GM12878 (cell line): Measurements from ENCODE around the gene PABPC1L. TPM values are rescaled to one million over a fixed set of nuclear protein-coding genes. Genes with fewer than 3 reads are reported as not detected.
A peak's percentile ranks its signal among the peaks of the same experiment; 100 is the strongest.

ENCODE experiments used
- ATAC-seq: fragments of 200-7000 bp; cut with Tn5 transposase; 3 replicates; pipeline ENCODE4 v1.9.1; 2020; ENCODE audit warnings: mild to moderate bottlenecking, moderate library complexity
- BruUV-seq: library from RNA; stranded (reverse); fragments of 400-500 nt; replicated peaks from 2 replicates; lab custom pipeline; 2021; lab: Mats Ljungman, UMichigan
- CTCF ChIA-PET: fragments of 300-600 bp; sonication (Branson Sonifier 250); formaldehyde crosslinking; extraction: SDS; loops from one replicate; lab custom pipeline; 2021; ENCODE audit warnings: inconsistent platforms; lab: Yijun Ruan, JAX
- POLR2A ChIA-PET: fragments of 350-600 bp; formaldehyde crosslinking; extraction: SDS; loops from one replicate; lab custom pipeline; 2021; ENCODE audit warnings: inconsistent platforms; lab: Charles Lee
- RAD21 ChIA-PET: fragments of 300-600 bp; sonication (Branson Sonifier 250); formaldehyde crosslinking; loops from one replicate; lab custom pipeline; 2023; ENCODE audit warnings: antibody characterized with exemption; ENCODE audit not compliant: unreplicated experiment; lab: Charles Lee
- SMC1A ChIA-PET: fragments of 300-600 bp; sonication (Branson Sonifier 250); formaldehyde crosslinking; loops from one replicate; lab custom pipeline; 2023; ENCODE audit not compliant: unreplicated experiment, uncharacterized antibody; lab: Charles Lee
- DNase-seq: peaks from one replicate; pipeline ENCODE4 v3.0.0-alpha.2; 2011; ENCODE audit warnings: low read depth, low spot score
- FAIRE-seq: peaks from 3 replicates; lab custom pipeline; 2011; peaks lifted over from hg19 to GRCh38; lab: Jason Lieb, UNC
- H2AFZ ChIP-seq: 2 replicates; pipeline ENCODE4 v1.6.0; 2011; ENCODE audit warnings: low read depth, low read length, control low read depth; ENCODE audit not compliant: control insufficient read depth
- H3K27ac ChIP-seq: 2 replicates; pipeline ENCODE4 v1.5.1; 2011; ENCODE audit warnings: control low read depth; ENCODE audit not compliant: control insufficient read depth, insufficient read depth
- H3K27me3 ChIP-seq, 2 experiments: replicated peaks in 1 of 2; 2 replicates each; pipeline versions ENCODE4 v1.6.0 to v1.6.1; 2011; ENCODE audit warnings: low read length in 1 of 2; ENCODE audit not compliant: control insufficient read depth in 2 of 2, insufficient read depth in 2 of 2
- H3K36me3 ChIP-seq, 2 experiments: 2 replicates each; pipeline ENCODE4 v1.5.1; 2011; ENCODE audit warnings: low read length in 1 of 2; ENCODE audit not compliant: control insufficient read depth in 2 of 2, insufficient read depth in 2 of 2
- H3K4me1 ChIP-seq: 2 replicates; pipeline ENCODE4 v1.6.1; 2011; ENCODE audit warnings: mild to moderate bottlenecking, low read length, moderate library complexity, mixed read lengths; ENCODE audit not compliant: control insufficient read depth, insufficient read depth
- H3K4me2 ChIP-seq: 2 replicates; pipeline ENCODE4 v1.6.0; 2011; ENCODE audit warnings: control low read depth; ENCODE audit not compliant: control insufficient read depth, insufficient read depth
- H3K4me3 ChIP-seq: fragments of 200-600 bp; sonication (generic); 2 replicates; pipeline ENCODE4 v1.5.1; 2016
- H3K79me2 ChIP-seq: 2 replicates; pipeline ENCODE4 v1.6.0; 2011; ENCODE audit warnings: low read length; ENCODE audit not compliant: control insufficient read depth, insufficient read depth
- H3K9ac ChIP-seq: 2 replicates; pipeline ENCODE4 v1.8.0; 2011; ENCODE audit warnings: low read length, control low read depth, mixed read lengths; ENCODE audit not compliant: control insufficient read depth, insufficient read depth
- H3K9me3 ChIP-seq: replicated peaks from 3 replicates; pipeline ENCODE4 v1.5.1; 2011; ENCODE audit warnings: mild to moderate bottlenecking, low read length; ENCODE audit not compliant: control insufficient read depth, insufficient read depth
- H4K20me1 ChIP-seq: 2 replicates; pipeline ENCODE4 v1.6.0; 2011; ENCODE audit not compliant: control insufficient read depth, insufficient read depth
- ATF7 ChIP-seq: fragments of 450-650 bp; IDR thresholded peaks from 2 replicates; pipeline ENCODE4 v1.6.1; 2016; ENCODE audit warnings: low read depth, mild to moderate bottlenecking
- CHD2 ChIP-seq: IDR thresholded peaks from 2 replicates; pipeline ENCODE4 v1.6.1; 2011; ENCODE audit warnings: low read depth, low read length, improper control_type of control experiment, borderline replicate concordance
- CHD4 ChIP-seq: fragments of 200-600 bp; sonication (generic); IDR thresholded peaks from 2 replicates; pipeline ENCODE4 v1.6.1; 2016; ENCODE audit warnings: mild to moderate bottlenecking
- CREM ChIP-seq: IDR thresholded peaks from 2 replicates; pipeline ENCODE4 v1.6.1; 2014; ENCODE audit warnings: antibody characterized with exemption, low read depth
- IKZF1 ChIP-seq: fragments of 450-650 bp; conservative IDR thresholded peaks from 2 replicates; pipeline ENCODE4 v1.6.1; 2017; ENCODE audit warnings: antibody characterized with exemption, mild to moderate bottlenecking
- PAX5 ChIP-seq: IDR thresholded peaks from 2 replicates; pipeline ENCODE4 v1.6.1; 2011; ENCODE audit warnings: low read depth, low read length, borderline replicate concordance
- SREBF2 ChIP-seq: IDR thresholded peaks from 2 replicates; pipeline ENCODE4 v1.6.1; 2012; ENCODE audit warnings: mild to moderate bottlenecking, low read length
- WGBS: methylation state at CpG from one replicate; pipeline ENCODE4 v1.1.6; 2016; ENCODE audit warnings: low lambda C conversion rate; ENCODE audit not compliant: insufficient replicate concordance, insufficient coverage; ENCODE audit errors: missing lambda C conversion rate; 5-methylcytosine and 5-hydroxymethylcytosine counted together
- in situ Hi-C: fragments of 300-500 bp; cut with MboI; formaldehyde crosslinking; loops from 9 replicates; pipeline ENCODE4 v1.14.3; 2018; ENCODE audit warnings: mixed read lengths
- intact Hi-C: fragments of 100-400 bp; cut with micrococcal nuclease; formaldehyde crosslinking; loops from one replicate; pipeline ENCODE4 v1.14.2; 2022; ENCODE audit not compliant: unreplicated experiment
- polyA plus RNA-seq, 11 experiments: library from polyadenylated mRNA; depleted of rRNA in 4 of 11; unstranded in 6 of 11; stranded (reverse) in 5 of 11; fragments of >200 nt; fragmentation: Nextera tagmentation in 4 of 11; fragmentation: Illumina TruSeq in 1 of 11; extraction: Ambion mirVana in 4 of 11; extraction: Trizol in 1 of 11; gene quantifications; 1 replicate in 1 of 11; 2 replicates in 10 of 11; pipeline versions ENCODE4 v1.2.1 to v1.2.3, GENCODE V29; 2011 to 2016; ENCODE audit warnings: inconsistent platforms in 2 of 11, missing spikeins in 2 of 11, low read depth in 1 of 11
- total RNA-seq, 4 experiments: library from RNA; depleted of rRNA in 3 of 4; stranded (reverse); fragments of >200 nt in 3 of 4; fragmentation: Illumina TruSeq in 1 of 4; extraction: Trizol in 1 of 4; gene quantifications; 2 replicates each; pipeline versions ENCODE4 v1.2.1 to v1.2.3, GENCODE V29; 2013 to 2021
- TF ChIP-seq, protein P1 (sequence below): fragments of 450-650 bp; IDR thresholded peaks from 2 replicates; pipeline ENCODE4 v1.6.1; 2016; ENCODE audit warnings: mild to moderate bottlenecking, moderate library complexity, borderline replicate concordance
- TF ChIP-seq, protein P2 (sequence below): fragments of 450-650 bp; IDR thresholded peaks from 2 replicates; pipeline ENCODE4 v1.6.1; 2014; ENCODE audit warnings: mild to moderate bottlenecking
- TF ChIP-seq, protein P3 (sequence below): IDR thresholded peaks from 2 replicates; pipeline ENCODE4 v1.6.1; 2011; ENCODE audit warnings: mild to moderate bottlenecking, low read depth, low read length, moderate library complexity; ENCODE audit not compliant: insufficient replicate concordance

Gene PABPC1L
- total and polyA plus RNA-seq, 10 of the 15 experiments (the other 5 are each of a cell fraction or from before 2014, with no cell fraction given) = 6.1 to 66.8 (median 11.9) TPM

DNA sequence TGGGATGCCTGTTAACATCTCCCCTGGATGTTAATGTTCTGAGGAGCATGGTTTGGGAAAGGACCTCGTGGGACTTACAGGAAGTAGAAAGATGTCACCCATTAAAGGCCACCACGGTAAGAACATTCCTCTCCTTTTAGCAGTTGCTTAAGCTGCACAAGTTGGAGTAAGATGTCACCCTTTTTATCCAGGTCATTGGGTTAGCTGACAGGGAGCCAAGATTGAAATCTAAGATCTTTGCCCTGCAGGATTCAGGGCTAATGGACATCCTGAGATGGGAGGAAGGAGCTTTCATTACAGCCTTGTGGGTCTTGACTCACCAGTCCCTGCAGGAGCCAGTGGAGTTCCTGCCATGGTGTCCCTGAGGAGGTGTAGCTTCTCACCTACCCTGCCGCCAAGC, 22.1 kb downstream of the PABPC1L start:
- H3K36me3 ChIP-seq = peaks cover 0 to 6% of the 10 kb centered on the region in 2 experiments; a peak in 2 of 4 replicates
- TF ChIP-seq, protein P1, sequence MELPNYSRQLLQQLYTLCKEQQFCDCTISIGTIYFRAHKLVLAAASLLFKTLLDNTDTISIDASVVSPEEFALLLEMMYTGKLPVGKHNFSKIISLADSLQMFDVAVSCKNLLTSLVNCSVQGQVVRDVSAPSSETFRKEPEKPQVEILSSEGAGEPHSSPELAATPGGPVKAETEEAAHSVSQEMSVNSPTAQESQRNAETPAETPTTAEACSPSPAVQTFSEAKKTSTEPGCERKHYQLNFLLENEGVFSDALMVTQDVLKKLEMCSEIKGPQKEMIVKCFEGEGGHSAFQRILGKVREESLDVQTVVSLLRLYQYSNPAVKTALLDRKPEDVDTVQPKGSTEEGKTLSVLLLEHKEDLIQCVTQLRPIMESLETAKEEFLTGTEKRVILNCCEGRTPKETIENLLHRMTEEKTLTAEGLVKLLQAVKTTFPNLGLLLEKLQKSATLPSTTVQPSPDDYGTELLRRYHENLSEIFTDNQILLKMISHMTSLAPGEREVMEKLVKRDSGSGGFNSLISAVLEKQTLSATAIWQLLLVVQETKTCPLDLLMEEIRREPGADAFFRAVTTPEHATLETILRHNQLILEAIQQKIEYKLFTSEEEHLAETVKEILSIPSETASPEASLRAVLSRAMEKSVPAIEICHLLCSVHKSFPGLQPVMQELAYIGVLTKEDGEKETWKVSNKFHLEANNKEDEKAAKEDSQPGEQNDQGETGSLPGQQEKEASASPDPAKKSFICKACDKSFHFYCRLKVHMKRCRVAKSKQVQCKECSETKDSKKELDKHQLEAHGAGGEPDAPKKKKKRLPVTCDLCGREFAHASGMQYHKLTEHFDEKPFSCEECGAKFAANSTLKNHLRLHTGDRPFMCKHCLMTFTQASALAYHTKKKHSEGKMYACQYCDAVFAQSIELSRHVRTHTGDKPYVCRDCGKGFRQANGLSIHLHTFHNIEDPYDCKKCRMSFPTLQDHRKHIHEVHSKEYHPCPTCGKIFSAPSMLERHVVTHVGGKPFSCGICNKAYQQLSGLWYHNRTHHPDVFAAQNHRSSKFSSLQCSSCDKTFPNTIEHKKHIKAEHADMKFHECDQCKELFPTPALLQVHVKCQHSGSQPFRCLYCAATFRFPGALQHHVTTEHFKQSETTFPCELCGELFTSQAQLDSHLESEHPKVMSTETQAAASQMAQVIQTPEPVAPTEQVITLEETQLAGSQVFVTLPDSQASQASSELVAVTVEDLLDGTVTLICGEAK = no peak
- TF ChIP-seq PAX5 = no peak
- no peak for TF ChIP-seq CHD4
- TF ChIP-seq, protein P2, sequence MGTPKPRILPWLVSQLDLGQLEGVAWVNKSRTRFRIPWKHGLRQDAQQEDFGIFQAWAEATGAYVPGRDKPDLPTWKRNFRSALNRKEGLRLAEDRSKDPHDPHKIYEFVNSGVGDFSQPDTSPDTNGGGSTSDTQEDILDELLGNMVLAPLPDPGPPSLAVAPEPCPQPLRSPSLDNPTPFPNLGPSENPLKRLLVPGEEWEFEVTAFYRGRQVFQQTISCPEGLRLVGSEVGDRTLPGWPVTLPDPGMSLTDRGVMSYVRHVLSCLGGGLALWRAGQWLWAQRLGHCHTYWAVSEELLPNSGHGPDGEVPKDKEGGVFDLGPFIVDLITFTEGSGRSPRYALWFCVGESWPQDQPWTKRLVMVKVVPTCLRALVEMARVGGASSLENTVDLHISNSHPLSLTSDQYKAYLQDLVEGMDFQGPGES = no peak
- TF ChIP-seq CHD2 = no peak
- TF ChIP-seq SREBF2 = no peak
- TF ChIP-seq CREM = no peak
- TF ChIP-seq, protein P3, sequence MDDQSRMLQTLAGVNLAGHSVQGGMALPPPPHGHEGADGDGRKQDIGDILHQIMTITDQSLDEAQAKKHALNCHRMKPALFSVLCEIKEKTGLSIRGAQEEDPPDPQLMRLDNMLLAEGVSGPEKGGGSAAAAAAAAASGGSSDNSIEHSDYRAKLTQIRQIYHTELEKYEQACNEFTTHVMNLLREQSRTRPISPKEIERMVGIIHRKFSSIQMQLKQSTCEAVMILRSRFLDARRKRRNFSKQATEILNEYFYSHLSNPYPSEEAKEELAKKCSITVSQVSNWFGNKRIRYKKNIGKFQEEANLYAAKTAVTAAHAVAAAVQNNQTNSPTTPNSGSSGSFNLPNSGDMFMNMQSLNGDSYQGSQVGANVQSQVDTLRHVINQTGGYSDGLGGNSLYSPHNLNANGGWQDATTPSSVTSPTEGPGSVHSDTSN = no peak
- no peak for TF ChIP-seq IKZF1
- TF ChIP-seq ATF7 = no peak
- TF ChIP-seq, all 136 proteins: peak for 0
- intact Hi-C loops (no loop called here), in situ Hi-C loops (no loop called here)
- no peak overlapping the region for H3K9ac ChIP-seq
- H2AFZ ChIP-seq = no peak overlapping the region
- no peaks in the 10 kb centered on the region for H3K27me3 ChIP-seq
- no peak overlapping the region for H3K4me2 ChIP-seq
- DNase-seq (no peak), ATAC-seq (no peak), FAIRE-seq (no peak)
- no peak overlapping the region for H3K4me3 ChIP-seq
- H3K4me1 ChIP-seq = no peaks in the 10 kb centered on the region
- no peak overlapping the region for H3K27ac ChIP-seq
- H3K79me2 ChIP-seq = no peaks in the 10 kb centered on the region
- CTCF ChIA-PET = no interaction called here
- TSS peak; percentile 81 for BruUV-seq
- H3K9me3 ChIP-seq = no peaks in the 10 kb centered on the region
- RAD21 ChIA-PET = no interaction called here
- H4K20me1 ChIP-seq = no peaks in the 10 kb centered on the region
- 36% methylated on average over 3 of the region's 3 CpGs for WGBS
- SMC1A ChIA-PET = no interaction called here
- POLR2A ChIA-PET = no interaction called here
